Activated T-helper 17 cell treated with anti-CD3 and anti-CD28 coated beads, Interleukin-2, amount 50 U/mL, for 72 hours (primary cell): ENCODE results near the gene SOHLH1. TPM values are rescaled to one million over a fixed set of nuclear protein-coding genes. Genes with fewer than 3 reads are reported as not detected.

Source experiments
- ATAC-seq: fragments of 150-1000 bp; cut with Tn5 transposase; replicated peaks from 2 replicates; pipeline ENCODE4 v1.10.0; 2021; ENCODE audit warnings: mild to moderate bottlenecking, moderate library complexity
- H3K27ac Mint-ChIP-seq: one replicate; pipeline ENCODE4 v1.8.0; 2022; ENCODE audit warnings: mixed read lengths
- H3K27me3 Mint-ChIP-seq: one replicate; pipeline ENCODE4 v1.8.0; 2022; ENCODE audit warnings: mixed read lengths
- H3K36me3 Mint-ChIP-seq: one replicate; pipeline ENCODE4 v1.8.0; 2022; ENCODE audit warnings: low read depth, mild to moderate bottlenecking, mixed read lengths
- H3K4me1 Mint-ChIP-seq: one replicate; pipeline ENCODE4 v1.8.0; 2022; ENCODE audit warnings: mixed read lengths
- H3K4me3 Mint-ChIP-seq: one replicate; pipeline ENCODE4 v1.8.0; 2022; ENCODE audit warnings: mild to moderate bottlenecking, mixed read lengths
- H3K9me3 Mint-ChIP-seq: one replicate; pipeline ENCODE4 v1.8.0; 2022; ENCODE audit warnings: mixed read lengths
- total RNA-seq, 2 donors: library from RNA; stranded (reverse); gene quantifications; one replicate each; pipeline ENCODE4 v1.2.3, GENCODE V29; 2022

Gene SOHLH1
- total RNA-seq, 2 donors from 2014 or later, result not detected

- H3K4me3 Mint-ChIP-seq, result no peak overlapping the region
- H3K27me3 Mint-ChIP-seq, result peaks cover 13% of the 10 kb centered on the region
- no peaks in the 10 kb centered on the region for H3K4me1 Mint-ChIP-seq
- H3K27ac Mint-ChIP-seq, result no peak overlapping the region
- no peak for ATAC-seq
- no peaks in the 10 kb centered on the region for H3K9me3 Mint-ChIP-seq
- H3K36me3 Mint-ChIP-seq, result no peaks in the 10 kb centered on the region
These were observed 37.9 kb upstream of the SOHLH1 start for GRCh38 chr9:135736979-135737839.

GRCh38 chr9:135736272-135736978 is 37.1 kb upstream of the SOHLH1 start:
- Mint-ChIP-seq H3K27ac (no peak overlapping the region), H3K4me1 (no peaks in the 10 kb centered on the region), H3K4me3 (no peak overlapping the region), H3K9me3 (peaks cover 3% of the 10 kb centered on the region), H3K36me3 (no peaks in the 10 kb centered on the region), H3K27me3 (peaks cover 13% of the 10 kb centered on the region)
- no peak for ATAC-seq

DNA sequence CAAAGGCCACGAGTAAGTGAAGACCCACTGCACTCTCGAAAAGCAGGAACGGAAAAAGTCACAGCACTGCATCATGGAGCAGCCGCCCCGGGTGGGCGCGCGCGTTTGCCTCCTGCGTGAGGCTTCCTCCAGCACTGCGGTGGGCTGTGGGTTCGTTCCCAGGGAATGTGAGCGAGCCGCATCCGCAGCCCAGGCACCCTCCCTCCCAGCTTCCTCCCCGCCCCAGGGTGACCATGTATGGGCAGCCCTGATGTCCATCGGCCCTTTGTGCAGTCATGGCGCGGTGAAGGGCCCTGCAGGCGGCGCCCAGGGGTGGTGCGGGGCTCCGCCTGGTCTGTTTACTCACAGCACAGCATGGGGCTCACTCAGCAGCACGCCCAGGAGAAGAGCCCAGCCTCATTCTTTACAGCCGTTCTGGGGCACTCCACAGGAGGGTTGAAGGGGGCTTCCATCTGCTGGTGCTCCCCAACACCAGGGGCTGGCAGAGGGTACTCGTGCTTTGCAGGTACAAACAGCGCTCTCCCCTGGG is 35.4 kb upstream of the SOHLH1 start:
- no peak for ATAC-seq
- no peak overlapping the region for H3K4me3 Mint-ChIP-seq
- no peaks in the 10 kb centered on the region for H3K36me3 Mint-ChIP-seq
- peaks cover 12% of the 10 kb centered on the region for H3K27me3 Mint-ChIP-seq
- H3K9me3 Mint-ChIP-seq, result peaks cover 4% of the 10 kb centered on the region
- H3K4me1 Mint-ChIP-seq, result no peaks in the 10 kb centered on the region
- no peak overlapping the region for H3K27ac Mint-ChIP-seq

- Mint-ChIP-seq H3K27me3 (peaks cover 14% of the 10 kb centered on the region), H3K4me1 (no peaks in the 10 kb centered on the region), H3K36me3 (no peaks in the 10 kb centered on the region), H3K27ac (no peak overlapping the region), H3K4me3 (no peak overlapping the region), H3K9me3 (peaks cover 4% of the 10 kb centered on the region)
- no peak for ATAC-seq
These were observed 33.4 kb upstream of the SOHLH1 start for GRCh38 chr9:135732569-135733257.

GRCh38 chr9:135731454-135731853 is 32.2 kb upstream of the SOHLH1 start:
- no peaks in the 10 kb centered on the region for H3K4me1 Mint-ChIP-seq
- H3K27ac Mint-ChIP-seq, result no peak overlapping the region
- no peak for ATAC-seq

DNA sequence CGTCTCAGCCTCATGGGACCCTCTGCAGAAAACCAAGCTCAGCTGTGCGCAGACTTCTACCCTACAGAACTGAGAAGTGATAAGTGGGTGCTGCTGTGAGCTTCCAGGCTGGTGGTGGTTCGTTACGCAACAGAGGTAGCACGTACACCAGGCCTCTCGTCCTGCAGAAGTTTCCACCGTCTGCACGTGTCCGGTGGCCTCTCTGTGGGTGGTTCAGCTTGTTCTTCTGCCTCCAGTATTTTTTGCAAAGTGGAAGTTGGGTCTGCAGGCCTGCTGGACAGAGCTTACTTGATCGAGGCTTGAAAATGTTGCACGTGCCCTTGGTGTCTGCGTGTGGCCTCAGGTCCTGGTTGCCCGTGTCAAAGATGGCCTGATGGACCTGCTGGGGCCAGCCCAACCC is 30.2 kb upstream of the SOHLH1 start:
- no peaks in the 10 kb centered on the region for H3K4me1 Mint-ChIP-seq
- peaks cover 10% of the 10 kb centered on the region for H3K27me3 Mint-ChIP-seq
- no peak overlapping the region for H3K27ac Mint-ChIP-seq
- H3K36me3 Mint-ChIP-seq, result no peaks in the 10 kb centered on the region
- no peak overlapping the region for H3K4me3 Mint-ChIP-seq
- peaks cover 4% of the 10 kb centered on the region for H3K9me3 Mint-ChIP-seq
- no peak for ATAC-seq

More at GRCh38 chr9:135731454-135731853, 32.2 kb upstream of the SOHLH1 start:
- peaks cover 4% of the 10 kb centered on the region for H3K9me3 Mint-ChIP-seq
- H3K27me3 Mint-ChIP-seq, result peaks cover 10% of the 10 kb centered on the region
- no peaks in the 10 kb centered on the region for H3K36me3 Mint-ChIP-seq
- H3K4me3 Mint-ChIP-seq, result no peak overlapping the region

GRCh38 chr9:135728436-135729110 is 29.3 kb upstream of the SOHLH1 start:
- no peaks in the 10 kb centered on the region for H3K4me1 Mint-ChIP-seq
- no peak for ATAC-seq
- H3K36me3 Mint-ChIP-seq, result no peaks in the 10 kb centered on the region
- H3K4me3 Mint-ChIP-seq, result no peak overlapping the region
- peaks cover 8% of the 10 kb centered on the region for H3K27me3 Mint-ChIP-seq
- no peak overlapping the region for H3K27ac Mint-ChIP-seq
- peaks cover 4% of the 10 kb centered on the region for H3K9me3 Mint-ChIP-seq

GRCh38 chr9:135727257-135727875 is 28.1 kb upstream of the SOHLH1 start:
- ATAC-seq, result no peak
- no peaks in the 10 kb centered on the region for H3K4me1 Mint-ChIP-seq
- H3K27me3 Mint-ChIP-seq, result peaks cover 7% of the 10 kb centered on the region
- H3K27ac Mint-ChIP-seq, result no peak overlapping the region
- no peaks in the 10 kb centered on the region for H3K36me3 Mint-ChIP-seq
- peaks cover 4% of the 10 kb centered on the region for H3K9me3 Mint-ChIP-seq
- no peak overlapping the region for H3K4me3 Mint-ChIP-seq

DNA sequence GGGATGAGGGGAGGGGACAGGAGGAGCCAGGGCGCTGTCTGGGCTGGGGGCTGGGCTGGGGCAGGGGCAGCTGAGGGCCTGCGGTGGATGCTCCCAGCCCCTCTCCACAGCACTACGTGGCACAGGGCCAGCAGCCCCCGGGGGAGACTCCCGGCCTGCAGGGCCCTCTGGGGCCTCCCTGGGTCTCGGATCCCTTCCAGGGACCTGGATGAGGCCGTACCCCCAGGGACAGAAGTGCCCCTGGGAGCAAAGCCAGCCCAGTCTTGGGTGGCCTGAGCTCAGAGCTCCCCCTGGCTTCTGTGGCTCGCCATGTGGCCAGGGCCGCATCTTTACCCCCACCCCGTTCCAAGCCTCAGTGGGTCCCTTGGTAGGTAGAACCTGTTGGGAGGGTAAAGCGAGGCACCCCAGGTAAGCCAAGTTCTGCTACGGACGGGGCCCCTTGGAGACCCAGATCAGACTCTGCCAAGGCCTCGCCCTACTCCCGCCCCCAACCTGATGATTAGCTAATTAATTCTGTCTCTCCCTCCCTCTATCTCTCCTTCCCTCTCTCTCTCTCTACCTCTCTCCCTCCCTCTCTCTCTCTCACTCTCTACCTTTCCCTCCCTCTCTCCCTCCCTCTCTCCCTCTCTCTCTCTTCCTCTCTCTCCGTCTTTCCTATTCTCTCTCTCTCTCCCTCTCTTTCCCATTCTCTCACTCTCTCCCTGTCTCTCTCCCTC is 27.0 kb upstream of the SOHLH1 start:
- Mint-ChIP-seq H3K27ac (no peak overlapping the region), H3K27me3 (peaks cover 7% of the 10 kb centered on the region), H3K9me3 (no peaks in the 10 kb centered on the region), H3K4me3 (no peak overlapping the region), H3K36me3 (no peaks in the 10 kb centered on the region), H3K4me1 (no peaks in the 10 kb centered on the region)
- no peak for ATAC-seq

DNA sequence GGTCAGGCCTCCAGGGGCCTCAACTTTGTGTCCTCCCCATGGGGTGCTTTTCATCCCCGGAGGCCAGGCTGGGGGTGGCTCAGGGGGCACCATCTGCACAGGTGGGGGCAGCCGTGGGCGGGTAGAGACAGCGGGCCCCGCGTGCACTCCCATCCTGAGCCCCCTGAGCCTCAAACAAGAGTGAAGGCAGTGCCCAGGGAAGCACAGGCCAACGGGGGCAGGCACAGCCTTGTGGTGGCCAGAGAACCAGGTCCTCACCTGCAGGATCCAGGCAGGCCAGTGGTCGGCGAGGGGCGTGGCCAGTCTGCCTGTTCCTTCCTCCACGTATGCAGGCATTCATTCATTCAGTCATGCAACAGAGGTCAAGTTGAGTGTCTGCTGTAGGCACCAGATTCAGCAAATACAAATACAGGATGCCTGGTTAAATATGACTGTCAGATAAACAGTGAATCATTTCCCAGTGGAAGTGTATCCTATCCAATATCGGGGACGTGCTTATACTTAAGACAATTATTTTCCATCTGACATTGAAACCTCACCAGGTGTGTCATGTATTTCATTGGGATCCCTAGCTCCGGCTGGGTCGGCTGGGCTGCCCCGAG is 25.0 kb upstream of the SOHLH1 start:
- Mint-ChIP-seq H3K9me3 (no peaks in the 10 kb centered on the region), H3K27ac (no peak overlapping the region), H3K4me1 (no peaks in the 10 kb centered on the region)

GRCh38 chr9:135722365-135722764 is 23.1 kb upstream of the SOHLH1 start:
- Mint-ChIP-seq H3K4me3 (no peak overlapping the region), H3K36me3 (no peaks in the 10 kb centered on the region), H3K4me1 (no peaks in the 10 kb centered on the region), H3K27ac (no peak overlapping the region), H3K27me3 (peaks cover 3% of the 10 kb centered on the region), H3K9me3 (no peaks in the 10 kb centered on the region)
- ATAC-seq, result no peak

More for the DNA sequence above, 25.0 kb upstream of the SOHLH1 start:
- no peak for ATAC-seq
- Mint-ChIP-seq H3K36me3 (no peaks in the 10 kb centered on the region), H3K27me3 (peaks cover 7% of the 10 kb centered on the region), H3K4me3 (no peak overlapping the region)

DNA sequence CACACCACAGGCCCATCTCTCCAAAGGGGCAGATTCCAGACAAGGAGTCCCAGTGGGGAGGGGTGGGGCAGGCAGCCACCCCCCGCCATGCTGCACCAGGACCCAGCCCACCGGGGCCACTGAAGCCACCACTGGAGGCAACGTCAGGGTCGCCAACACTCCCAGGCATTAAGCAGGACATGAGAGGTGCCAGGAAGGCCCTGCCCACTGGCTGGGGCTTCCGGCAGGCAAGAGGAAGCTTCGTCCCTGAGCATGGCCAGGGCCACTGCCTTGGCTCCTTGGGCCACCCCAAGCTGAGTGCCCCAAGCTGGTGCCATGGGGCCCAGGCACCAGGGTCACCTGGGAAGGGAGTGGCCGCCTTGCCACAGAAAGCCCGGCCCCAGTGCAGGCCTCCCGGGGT is 20.2 kb upstream of the SOHLH1 start:
- Mint-ChIP-seq H3K36me3 (no peaks in the 10 kb centered on the region), H3K4me3 (no peak overlapping the region), H3K4me1 (no peaks in the 10 kb centered on the region), H3K27ac (no peak overlapping the region), H3K9me3 (no peaks in the 10 kb centered on the region), H3K27me3 (peaks cover 23% of the 10 kb centered on the region)
- ATAC-seq, result no peak

- Mint-ChIP-seq H3K27ac (no peak overlapping the region), H3K4me1 (no peaks in the 10 kb centered on the region), H3K27me3 (peaks cover 26% of the 10 kb centered on the region), H3K36me3 (no peaks in the 10 kb centered on the region), H3K4me3 (no peak overlapping the region), H3K9me3 (no peaks in the 10 kb centered on the region)
- ATAC-seq, result no peak
These were observed 19.3 kb upstream of the SOHLH1 start for GRCh38 chr9:135718616-135719015.
